Thyroid gland (tissue), 4 donors: Measurements from ENCODE around the gene CTNNBL1.

Experiments
- POLR2A ChIP-seq, 2 donors: fragments of 450-650 bp; IDR thresholded peaks; one replicate each; pipeline ENCODE4 v1.6.1; 2017; ENCODE audit warnings: antibody characterized with exemption in 2 of 2, mild to moderate bottlenecking in 2 of 2, moderate library complexity in 1 of 2
- TF ChIP-seq, protein P1 (sequence below), 6 experiments: fragments of 200-600 bp in 3 of 6; fragments of 450-650 bp in 3 of 6; sonication (generic) in 3 of 6; IDR thresholded peaks; one replicate each; pipeline ENCODE4 v1.5.1; 2016 to 2019; ENCODE audit warnings: antibody characterized with exemption in 6 of 6, mild to moderate bottlenecking in 2 of 6, inconsistent platforms in 1 of 6, moderate library complexity in 1 of 6

DNA sequence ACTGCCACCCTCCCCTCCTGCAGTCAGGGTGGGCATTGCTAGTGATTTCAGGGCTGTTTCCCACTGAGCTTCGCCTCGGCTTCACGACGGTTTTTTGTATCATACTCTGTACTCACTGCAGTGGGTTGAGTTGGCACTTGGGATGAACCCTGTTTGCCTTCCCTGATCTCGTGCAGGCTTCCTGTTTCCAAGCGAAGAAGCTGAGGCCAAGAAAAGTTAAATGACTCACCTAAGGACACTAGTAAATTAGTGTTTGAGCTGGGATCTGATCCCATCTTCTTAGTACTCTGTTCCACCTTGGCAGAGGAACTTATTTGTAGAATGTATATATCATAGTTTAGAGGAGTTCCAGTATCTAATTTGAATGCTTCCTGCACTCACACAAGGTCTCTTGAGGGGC is 158.8 kb downstream of the CTNNBL1 start:
- TF ChIP-seq, protein P1, sequence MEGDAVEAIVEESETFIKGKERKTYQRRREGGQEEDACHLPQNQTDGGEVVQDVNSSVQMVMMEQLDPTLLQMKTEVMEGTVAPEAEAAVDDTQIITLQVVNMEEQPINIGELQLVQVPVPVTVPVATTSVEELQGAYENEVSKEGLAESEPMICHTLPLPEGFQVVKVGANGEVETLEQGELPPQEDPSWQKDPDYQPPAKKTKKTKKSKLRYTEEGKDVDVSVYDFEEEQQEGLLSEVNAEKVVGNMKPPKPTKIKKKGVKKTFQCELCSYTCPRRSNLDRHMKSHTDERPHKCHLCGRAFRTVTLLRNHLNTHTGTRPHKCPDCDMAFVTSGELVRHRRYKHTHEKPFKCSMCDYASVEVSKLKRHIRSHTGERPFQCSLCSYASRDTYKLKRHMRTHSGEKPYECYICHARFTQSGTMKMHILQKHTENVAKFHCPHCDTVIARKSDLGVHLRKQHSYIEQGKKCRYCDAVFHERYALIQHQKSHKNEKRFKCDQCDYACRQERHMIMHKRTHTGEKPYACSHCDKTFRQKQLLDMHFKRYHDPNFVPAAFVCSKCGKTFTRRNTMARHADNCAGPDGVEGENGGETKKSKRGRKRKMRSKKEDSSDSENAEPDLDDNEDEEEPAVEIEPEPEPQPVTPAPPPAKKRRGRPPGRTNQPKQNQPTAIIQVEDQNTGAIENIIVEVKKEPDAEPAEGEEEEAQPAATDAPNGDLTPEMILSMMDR (IDR thresholded peaks at IDR 0.05) = no peak
- TF ChIP-seq POLR2A (IDR thresholded peaks at IDR 0.05) = no peak
